ENCODE data around the gene SYNPO. TPM values are rescaled to one million over a fixed set of nuclear protein-coding genes. Genes with fewer than 3 reads are reported as not detected.

The SYNPO gene
- total RNA-seq, 1 donor = 3.9 TPM

DNA sequence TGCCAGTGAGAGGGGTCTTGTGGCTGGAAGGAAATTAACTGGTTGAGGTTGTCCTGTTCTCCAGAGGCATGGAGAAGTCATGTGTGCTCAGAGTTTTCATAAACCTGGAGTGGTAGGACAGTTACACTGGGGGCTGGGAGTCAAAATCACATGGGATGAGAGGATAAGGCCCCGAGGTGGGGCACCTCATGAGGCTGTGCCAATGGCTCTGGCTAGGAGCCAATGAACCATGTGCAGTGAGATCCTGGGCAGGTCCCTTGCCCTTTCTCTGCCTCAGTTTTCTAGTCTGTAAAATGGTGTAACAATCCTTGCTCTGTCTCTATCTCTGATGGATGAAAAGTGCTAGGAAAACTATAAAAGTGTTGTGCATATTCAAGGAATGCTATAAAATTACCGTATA is 7.0 kb upstream of the SYNPO start:
- no peak for DNase-seq (ENCODE audit: low read depth)
- TF ChIP-seq, protein P1, sequence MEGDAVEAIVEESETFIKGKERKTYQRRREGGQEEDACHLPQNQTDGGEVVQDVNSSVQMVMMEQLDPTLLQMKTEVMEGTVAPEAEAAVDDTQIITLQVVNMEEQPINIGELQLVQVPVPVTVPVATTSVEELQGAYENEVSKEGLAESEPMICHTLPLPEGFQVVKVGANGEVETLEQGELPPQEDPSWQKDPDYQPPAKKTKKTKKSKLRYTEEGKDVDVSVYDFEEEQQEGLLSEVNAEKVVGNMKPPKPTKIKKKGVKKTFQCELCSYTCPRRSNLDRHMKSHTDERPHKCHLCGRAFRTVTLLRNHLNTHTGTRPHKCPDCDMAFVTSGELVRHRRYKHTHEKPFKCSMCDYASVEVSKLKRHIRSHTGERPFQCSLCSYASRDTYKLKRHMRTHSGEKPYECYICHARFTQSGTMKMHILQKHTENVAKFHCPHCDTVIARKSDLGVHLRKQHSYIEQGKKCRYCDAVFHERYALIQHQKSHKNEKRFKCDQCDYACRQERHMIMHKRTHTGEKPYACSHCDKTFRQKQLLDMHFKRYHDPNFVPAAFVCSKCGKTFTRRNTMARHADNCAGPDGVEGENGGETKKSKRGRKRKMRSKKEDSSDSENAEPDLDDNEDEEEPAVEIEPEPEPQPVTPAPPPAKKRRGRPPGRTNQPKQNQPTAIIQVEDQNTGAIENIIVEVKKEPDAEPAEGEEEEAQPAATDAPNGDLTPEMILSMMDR (IDR thresholded peaks at IDR 0.05; ENCODE audit: insufficient read depth, low read length) = no peak
- H3K4me3 ChIP-seq (ENCODE audit: low read depth, low read length) = no peak overlapping the region

DNA sequence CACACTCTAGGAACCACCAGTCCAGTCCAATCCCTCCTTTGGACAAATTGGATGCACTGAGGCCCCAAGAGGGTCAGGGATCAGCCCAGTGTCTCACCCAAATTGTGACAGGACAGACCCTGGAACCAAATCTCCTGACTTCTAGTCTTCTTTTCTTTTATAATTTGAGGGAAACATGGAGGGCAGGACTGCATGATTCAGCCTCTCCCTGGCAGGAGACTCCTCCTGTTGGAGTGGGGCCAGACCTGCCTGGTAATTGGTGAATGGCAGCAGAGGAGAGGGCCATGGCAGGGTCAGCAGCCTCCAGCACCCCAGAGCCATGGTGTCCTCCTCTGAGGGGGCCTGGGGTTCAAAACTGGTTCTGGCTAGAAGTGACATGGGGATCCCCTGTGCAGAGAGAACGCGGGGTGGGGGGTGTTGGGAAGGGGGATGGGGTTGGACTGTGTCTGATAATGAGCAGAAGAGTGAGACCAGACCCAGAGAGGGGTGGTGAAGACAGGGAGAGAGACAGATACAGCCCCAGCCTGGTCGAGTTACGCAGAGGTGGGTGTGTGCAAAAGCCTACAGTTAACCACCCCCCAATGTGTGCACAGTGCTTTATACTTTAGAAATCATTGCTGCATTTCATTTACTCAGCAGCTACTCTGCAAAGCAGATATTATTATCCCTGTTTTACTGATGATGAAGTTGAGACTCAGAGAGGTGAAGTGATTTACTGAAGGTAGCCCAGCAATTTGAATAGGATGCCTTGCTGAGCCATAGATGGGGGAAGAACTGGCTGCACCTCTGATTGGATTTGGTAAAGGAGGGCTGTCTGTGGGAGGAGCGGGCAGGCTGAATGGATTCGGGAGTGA is 3.8 kb upstream of the SYNPO start:
- peak; percentile 70 for DNase-seq (ENCODE audit: low read depth)
- TF ChIP-seq, protein P1 (IDR thresholded peaks at IDR 0.05; ENCODE audit: insufficient read depth, low read length) = no peak
- H3K4me3 ChIP-seq (ENCODE audit: low read depth, low read length) = no peak overlapping the region

DNA sequence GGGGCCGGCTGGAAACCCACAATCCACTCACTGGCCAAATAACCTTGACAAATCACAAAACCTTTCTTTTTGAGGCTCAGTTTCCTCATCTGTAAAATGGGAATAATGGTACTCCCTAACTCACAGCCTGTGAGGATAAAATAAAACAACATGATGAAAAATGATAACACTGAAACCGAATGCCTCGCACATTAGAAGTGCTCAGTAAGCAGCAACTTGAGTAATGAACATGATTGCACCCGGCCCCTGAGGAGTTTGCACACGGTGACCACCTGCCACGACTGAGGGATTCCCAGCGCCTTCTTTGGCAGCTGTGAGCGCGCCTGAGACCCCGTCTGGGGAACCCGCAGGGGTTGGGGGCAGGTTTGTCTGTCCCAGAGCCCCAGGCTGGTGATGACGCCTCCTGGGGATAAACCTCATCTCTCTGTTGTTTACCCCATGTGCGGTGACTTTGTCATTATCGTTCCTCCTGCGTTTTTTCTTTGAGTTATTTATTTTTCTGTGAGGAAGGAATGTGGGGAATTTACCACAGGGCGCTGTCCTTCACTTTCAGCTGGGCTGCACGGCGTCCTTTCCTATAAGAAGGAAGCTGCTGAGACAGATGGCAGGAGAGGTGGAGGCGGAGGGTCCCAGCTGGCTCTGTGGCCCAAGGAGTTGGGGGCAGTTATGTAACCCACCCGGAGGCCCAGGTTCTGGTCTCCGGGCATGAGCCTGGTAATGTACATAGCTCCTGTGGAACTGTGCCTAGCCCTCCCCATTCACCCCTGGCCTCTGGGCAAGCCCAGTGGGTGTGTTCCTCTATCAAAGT is 3.0 kb upstream of the SYNPO start:
- TF ChIP-seq, protein P1 (IDR thresholded peaks at IDR 0.05; ENCODE audit: insufficient read depth, low read length) = no peak
- H3K4me3 ChIP-seq (ENCODE audit: low read depth, low read length) = no peak overlapping the region
- peak; percentile 81 for DNase-seq (ENCODE audit: low read depth)

DNA sequence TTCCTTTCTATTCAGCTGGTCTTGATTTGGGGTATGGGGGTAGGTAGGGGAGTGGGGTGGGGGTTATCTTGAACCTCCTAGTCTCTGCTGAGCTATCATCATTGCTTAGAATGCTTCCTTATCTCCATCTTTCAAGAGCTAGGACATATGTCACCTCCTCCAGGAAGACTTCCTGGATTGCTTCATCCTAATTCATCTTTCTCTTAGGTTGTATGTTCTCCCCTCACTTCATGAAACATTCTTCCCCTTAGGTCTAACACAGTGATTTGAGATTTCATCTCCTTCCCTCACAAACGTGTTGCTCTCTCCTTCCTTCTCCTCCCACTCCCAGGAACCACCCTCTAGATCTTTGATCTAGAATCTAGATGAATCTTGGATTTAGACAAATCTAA is 2.4 kb upstream of the SYNPO start:
- TF ChIP-seq, protein P1 (IDR thresholded peaks at IDR 0.05; ENCODE audit: insufficient read depth, low read length) = no peak
- H3K4me3 ChIP-seq (ENCODE audit: low read depth, low read length) = no peak overlapping the region
- DNase-seq (ENCODE audit: low read depth) = no peak

DNA sequence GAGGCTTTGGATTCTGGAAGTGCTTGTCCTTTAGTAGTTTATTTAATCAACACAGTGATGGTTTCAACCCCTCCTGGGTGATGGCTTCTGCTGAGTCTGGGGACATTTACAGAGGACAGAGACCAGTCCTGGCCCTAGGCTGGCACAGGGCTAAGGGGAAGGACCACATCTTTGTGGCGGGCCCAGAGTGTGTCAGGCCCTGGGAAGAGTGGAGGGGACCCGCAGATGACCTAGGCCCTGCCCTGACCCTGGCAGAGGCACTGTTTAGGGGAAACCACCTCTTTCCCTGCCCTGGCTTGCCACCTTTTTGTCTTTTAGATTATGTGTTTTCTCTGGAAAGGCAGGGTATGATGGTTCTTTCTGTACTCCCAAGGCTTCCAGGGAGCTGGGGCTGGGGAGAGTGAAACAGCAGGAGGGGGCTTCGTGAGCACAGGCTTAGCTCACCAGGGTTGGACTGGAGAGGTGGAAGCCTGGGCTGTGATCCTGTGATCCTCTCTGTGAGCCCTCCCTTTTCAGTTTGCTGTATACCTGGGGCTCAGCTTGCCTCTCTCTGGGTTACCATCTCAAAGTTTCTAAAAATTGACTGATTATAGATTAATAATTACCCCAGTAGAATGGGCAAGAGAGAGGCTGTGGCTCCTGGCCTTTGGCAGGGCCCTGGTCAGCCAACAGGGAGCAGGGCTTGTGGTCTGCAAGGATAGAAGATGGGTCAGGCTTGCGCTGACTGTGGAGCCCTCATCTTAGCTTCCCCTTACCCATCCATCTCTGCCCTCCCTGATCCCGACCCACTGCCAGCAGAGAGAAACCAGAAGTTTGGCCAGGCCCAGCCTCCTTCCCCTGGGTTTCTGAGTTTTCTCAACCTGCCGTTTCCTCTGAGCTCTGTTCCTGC is 1.7 kb upstream of the SYNPO start:
- H3K4me3 ChIP-seq (ENCODE audit: low read depth, low read length) = no peak overlapping the region
- TF ChIP-seq, protein P1 (IDR thresholded peaks at IDR 0.05; ENCODE audit: insufficient read depth, low read length) = no peak
- DNase-seq (ENCODE audit: low read depth) = no peak

DNA sequence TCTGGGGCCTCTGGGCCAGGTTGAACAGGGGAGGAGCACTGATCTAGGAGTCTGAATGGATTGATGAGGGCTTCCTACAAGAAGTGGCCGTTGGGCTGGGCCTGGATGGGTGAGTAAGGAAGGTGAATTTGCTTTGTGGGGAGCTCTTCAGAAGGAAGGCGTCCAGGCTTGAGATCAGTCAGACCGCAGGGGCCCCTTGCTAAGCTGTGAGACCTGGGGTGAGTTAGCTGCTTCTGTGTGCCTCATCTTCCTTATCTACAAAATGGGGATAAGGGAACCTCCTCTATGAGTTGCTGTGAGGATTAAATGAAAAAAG is 1.1 kb upstream of the SYNPO start:
- DNase-seq (ENCODE audit: low read depth) = no peak
- no peak overlapping the region for H3K4me3 ChIP-seq (ENCODE audit: low read depth, low read length)
- TF ChIP-seq, protein P1 (IDR thresholded peaks at IDR 0.05; ENCODE audit: insufficient read depth, low read length) = no peak

Measured in fibroblast of the aortic adventitia (primary cell).